ENCODE data around the gene PIGQ. TPM values are rescaled to one million over a fixed set of nuclear protein-coding genes. Genes with fewer than 3 reads are reported as not detected.

PIGQ gene
- total and polyA plus RNA-seq, 2 of the 4 experiments (the other 2 are of a cell fraction) = 5.9 to 36.8 TPM

- H2BK15ac ChIP-seq (ENCODE audit: low read depth, low read length) = no peak overlapping the region; the same call in 2 of the 3 replicates
- BruUV-seq (replicated peaks) = no TSS peak
- peak overlapping the region; percentile 52 for H3K4ac ChIP-seq (ENCODE audit: low read depth, low read length)
- H3K9me1 ChIP-seq (ENCODE audit: insufficient read depth, low read length) = no peaks in the 10 kb centered on the region; the same call in 1 of the 2 replicates
- peak overlapping the region; percentile 79 for H2AK5ac ChIP-seq (ENCODE audit: low read depth, low read length)
- H2BK20ac ChIP-seq (ENCODE audit: low read depth, low read length) = no peak overlapping the region
- H3K27me3 ChIP-seq (ENCODE audit: control insufficient read depth, insufficient read depth, low read length) = no peaks in the 10 kb centered on the region
- ATAC-seq (ENCODE audit: low read depth) (peak; percentile 10), DNase-seq (peak; percentile 61)
- H3K4me2 ChIP-seq (ENCODE audit: low read depth, low read length) = peak overlapping the region; percentile 96
- peak overlapping the region; percentile 88 for H4K91ac ChIP-seq (ENCODE audit: insufficient read depth, low read depth, low read length)
- WGBS, 2 experiments (ENCODE audit: extremely low coverage in 2 of 2, insufficient read length in 1 of 2) = 2% methylated on average over 27 of the region's 55 CpGs; no CpG with 5 or more reads in 1 of the 2 experiments
- H3K14ac ChIP-seq (replicated peaks; ENCODE audit: low read depth, low read length) = peak overlapping the region; percentile 94
- peak overlapping the region; percentile 68 for H3K9ac ChIP-seq (ENCODE audit: low read depth, low read length)
- peaks cover 21% of the 10 kb centered on the region for H3K4me1 ChIP-seq (ENCODE audit: control insufficient read depth, insufficient read depth, low read length)
- H2AFZ ChIP-seq (replicated peaks; ENCODE audit: low read length, poor library complexity) = peak overlapping the region; percentile 85
- H2AK9ac ChIP-seq (replicated peaks; ENCODE audit: low read depth, low read length, poor library complexity) = peak overlapping the region; percentile 100
- H3K4me3 ChIP-seq (ENCODE audit: insufficient read depth, low read depth, low read length) = peak overlapping the region; percentile 89
- peak overlapping the region; percentile 43 for H3K23ac ChIP-seq (ENCODE audit: low read depth, low read length)
- CTCF ChIA-PET = no interaction called here
- peak overlapping the region; percentile 37 for H2BK120ac ChIP-seq (ENCODE audit: low read depth, low read length)
- H3K79me1 ChIP-seq (ENCODE audit: low read depth in 1 of 2, low read length in 2 of 2) = peaks cover 8 to 59% of the 10 kb centered on the region in 2 experiments; a peak in 2 of 4 replicates
- peak; percentile 8; the same call in 1 of the 2 replicates for TF ChIP-seq MXI1 (IDR thresholded peaks at IDR 0.05; ENCODE audit: borderline replicate concordance, low read depth, low read length)
- TF ChIP-seq RFX5 (IDR thresholded peaks at IDR 0.05; ENCODE audit: low read depth, low read length) = no peak
- TF ChIP-seq POLR2A (IDR thresholded peaks at IDR 0.05; ENCODE audit: low read depth, low read length) = peak; percentile 78
- peak; percentile 24; the same call in 1 of the 2 replicates for TF ChIP-seq FOS (IDR thresholded peaks at IDR 0.05; ENCODE audit: low read depth, low read length)
- TF ChIP-seq MAZ (IDR thresholded peaks at IDR 0.05; ENCODE audit: borderline replicate concordance, low read depth, low read length) = no peak; the same call in 1 of the 2 replicates
- no peak for TF ChIP-seq MAFK (IDR thresholded peaks at IDR 0.05; ENCODE audit: low read depth, low read length)
- no peak for TF ChIP-seq ELK1 (IDR thresholded peaks at IDR 0.05; ENCODE audit: borderline replicate concordance, low read depth, low read length)
- no peak for TF ChIP-seq RAD21 (IDR thresholded peaks at IDR 0.05; ENCODE audit: low read length)
- TF ChIP-seq CHD1 (IDR thresholded peaks at IDR 0.05; ENCODE audit: low read depth, low read length) = peak; percentile 29; the same call in 1 of the 2 replicates
- H3K36me3 ChIP-seq (ENCODE audit: control insufficient read depth, insufficient read depth, low read length) = peaks cover 8% of the 10 kb centered on the region; the same call in 1 of the 2 replicates
- H4K8ac ChIP-seq (ENCODE audit: low read depth in 2 of 2, low read length in 2 of 2) = peak overlapping the region; percentile 55 to 76; a peak in 3 of 4 replicates
- peak overlapping the region; percentile 92 for H3K27ac ChIP-seq (ENCODE audit: insufficient read depth, low read length)
- peak overlapping the region; percentile 88 for H2BK5ac ChIP-seq (ENCODE audit: low read depth, low read length, poor library complexity, severe bottlenecking)
- in situ Hi-C loops (cut with MboI; ENCODE audit: low sequenced_read_pairs) = no loop called here
- H3K18ac ChIP-seq (ENCODE audit: low read depth, low read length) = peak overlapping the region; percentile 40; the same call in 1 of the 2 replicates
- peak overlapping the region; percentile 61 for H3K56ac ChIP-seq (ENCODE audit: extremely low read depth, insufficient read depth, low read length)
- no peaks in the 10 kb centered on the region for H3K9me3 ChIP-seq (ENCODE audit: control insufficient read depth, insufficient read depth, low read length)
- peak overlapping the region; percentile 69 for H4K5ac ChIP-seq (ENCODE audit: low read depth, low read length)
- peaks cover 75% of the 10 kb centered on the region for H4K20me1 ChIP-seq (ENCODE audit: insufficient read depth, low read length)
- dilution Hi-C loops (cut with HindIII; ENCODE audit: low sequenced_read_pairs, unreplicated experiment) = no loop called here
- POLR2A ChIA-PET (ENCODE audit: unreplicated experiment) = no interaction called here
- intact Hi-C loops (cut with micrococcal nuclease) = loop anchor here (5.0 kb wide), 2 partner anchors 109 to 126 kb away; partner anchors contain the start of genes DECR2 and METTL26
Measured at GRCh38 chr16:528111-529011, 41.4 kb upstream of the PIGQ start.

Measured in IMR-90 (cell line).